ENCODE data around the gene PER1. TPM values are rescaled to one million over a fixed set of nuclear protein-coding genes. Genes with fewer than 3 reads are reported as not detected.

The PER1 gene
- total and polyA plus RNA-seq, 9 of the 15 experiments (the other 6 are each of a cell fraction or from before 2014, with no cell fraction given), result 0.13 to 26.0 (median 3.4) TPM

DNA sequence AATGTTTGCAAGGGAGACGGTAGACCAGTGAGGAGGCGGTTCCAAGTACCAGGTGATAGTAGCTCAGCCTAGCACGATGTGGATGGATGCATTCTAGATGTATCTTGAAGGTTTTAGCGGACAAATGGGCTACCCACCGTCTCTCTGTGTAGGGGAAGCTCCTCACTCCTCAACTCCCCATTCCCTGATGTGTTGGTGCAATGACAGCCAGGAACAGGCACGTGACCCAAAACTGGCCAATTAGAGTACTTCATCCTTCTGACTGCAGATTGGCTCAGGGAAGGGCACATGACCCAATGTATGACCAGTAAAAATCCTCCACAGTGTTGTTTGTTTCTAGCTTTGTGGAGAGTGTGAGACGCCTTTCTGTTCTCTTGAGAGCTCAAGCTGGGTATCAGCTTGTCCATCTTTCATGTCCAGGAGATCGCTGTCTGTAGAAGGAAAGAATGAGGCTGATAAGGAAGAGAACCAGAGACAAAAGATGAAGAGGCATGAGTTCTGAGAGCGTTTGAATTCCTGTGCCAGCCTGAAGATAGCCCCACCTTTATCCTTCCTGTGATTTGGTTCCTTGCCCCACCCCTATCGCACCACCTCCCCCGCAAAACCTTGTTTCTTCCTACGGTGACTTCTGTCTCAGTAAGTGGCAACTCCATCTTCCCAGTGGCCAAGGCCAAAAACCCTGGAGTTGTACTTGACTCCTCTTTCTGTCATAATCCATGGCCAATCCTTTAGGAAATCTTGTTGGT is 40.0 kb upstream of the PER1 start (continued):
- no peak for TF ChIP-seq SAFB (IDR thresholded peaks at IDR 0.05; ENCODE audit: borderline replicate concordance, low read depth, low read length)
- no peak for TF ChIP-seq KLF6 (CRISPR knock-in tag; IDR thresholded peaks at IDR 0.05; ENCODE audit: borderline replicate concordance)
- TF ChIP-seq CCAR2 (IDR thresholded peaks at IDR 0.05; ENCODE audit: low read depth, low read length), result no peak
- TF ChIP-seq, protein P1, sequence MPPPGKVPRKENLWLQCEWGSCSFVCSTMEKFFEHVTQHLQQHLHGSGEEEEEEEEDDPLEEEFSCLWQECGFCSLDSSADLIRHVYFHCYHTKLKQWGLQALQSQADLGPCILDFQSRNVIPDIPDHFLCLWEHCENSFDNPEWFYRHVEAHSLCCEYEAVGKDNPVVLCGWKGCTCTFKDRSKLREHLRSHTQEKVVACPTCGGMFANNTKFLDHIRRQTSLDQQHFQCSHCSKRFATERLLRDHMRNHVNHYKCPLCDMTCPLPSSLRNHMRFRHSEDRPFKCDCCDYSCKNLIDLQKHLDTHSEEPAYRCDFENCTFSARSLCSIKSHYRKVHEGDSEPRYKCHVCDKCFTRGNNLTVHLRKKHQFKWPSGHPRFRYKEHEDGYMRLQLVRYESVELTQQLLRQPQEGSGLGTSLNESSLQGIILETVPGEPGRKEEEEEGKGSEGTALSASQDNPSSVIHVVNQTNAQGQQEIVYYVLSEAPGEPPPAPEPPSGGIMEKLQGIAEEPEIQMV (tag; conservative IDR thresholded peaks at IDR 0.05; ENCODE audit: low read depth), result no peak
- TF ChIP-seq, protein P2, sequence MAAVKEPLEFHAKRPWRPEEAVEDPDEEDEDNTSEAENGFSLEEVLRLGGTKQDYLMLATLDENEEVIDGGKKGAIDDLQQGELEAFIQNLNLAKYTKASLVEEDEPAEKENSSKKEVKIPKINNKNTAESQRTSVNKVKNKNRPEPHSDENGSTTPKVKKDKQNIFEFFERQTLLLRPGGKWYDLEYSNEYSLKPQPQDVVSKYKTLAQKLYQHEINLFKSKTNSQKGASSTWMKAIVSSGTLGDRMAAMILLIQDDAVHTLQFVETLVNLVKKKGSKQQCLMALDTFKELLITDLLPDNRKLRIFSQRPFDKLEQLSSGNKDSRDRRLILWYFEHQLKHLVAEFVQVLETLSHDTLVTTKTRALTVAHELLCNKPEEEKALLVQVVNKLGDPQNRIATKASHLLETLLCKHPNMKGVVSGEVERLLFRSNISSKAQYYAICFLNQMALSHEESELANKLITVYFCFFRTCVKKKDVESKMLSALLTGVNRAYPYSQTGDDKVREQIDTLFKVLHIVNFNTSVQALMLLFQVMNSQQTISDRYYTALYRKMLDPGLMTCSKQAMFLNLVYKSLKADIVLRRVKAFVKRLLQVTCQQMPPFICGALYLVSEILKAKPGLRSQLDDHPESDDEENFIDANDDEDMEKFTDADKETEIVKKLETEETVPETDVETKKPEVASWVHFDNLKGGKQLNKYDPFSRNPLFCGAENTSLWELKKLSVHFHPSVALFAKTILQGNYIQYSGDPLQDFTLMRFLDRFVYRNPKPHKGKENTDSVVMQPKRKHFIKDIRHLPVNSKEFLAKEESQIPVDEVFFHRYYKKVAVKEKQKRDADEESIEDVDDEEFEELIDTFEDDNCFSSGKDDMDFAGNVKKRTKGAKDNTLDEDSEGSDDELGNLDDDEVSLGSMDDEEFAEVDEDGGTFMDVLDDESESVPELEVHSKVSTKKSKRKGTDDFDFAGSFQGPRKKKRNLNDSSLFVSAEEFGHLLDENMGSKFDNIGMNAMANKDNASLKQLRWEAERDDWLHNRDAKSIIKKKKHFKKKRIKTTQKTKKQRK (IDR thresholded peaks at IDR 0.05; ENCODE audit: borderline replicate concordance, low read depth, low read length), result no peak
- TF ChIP-seq ZNF584 (CRISPR knock-in tag; IDR thresholded peaks at IDR 0.05; ENCODE audit: low read depth), result no peak
- TF ChIP-seq, protein P3, sequence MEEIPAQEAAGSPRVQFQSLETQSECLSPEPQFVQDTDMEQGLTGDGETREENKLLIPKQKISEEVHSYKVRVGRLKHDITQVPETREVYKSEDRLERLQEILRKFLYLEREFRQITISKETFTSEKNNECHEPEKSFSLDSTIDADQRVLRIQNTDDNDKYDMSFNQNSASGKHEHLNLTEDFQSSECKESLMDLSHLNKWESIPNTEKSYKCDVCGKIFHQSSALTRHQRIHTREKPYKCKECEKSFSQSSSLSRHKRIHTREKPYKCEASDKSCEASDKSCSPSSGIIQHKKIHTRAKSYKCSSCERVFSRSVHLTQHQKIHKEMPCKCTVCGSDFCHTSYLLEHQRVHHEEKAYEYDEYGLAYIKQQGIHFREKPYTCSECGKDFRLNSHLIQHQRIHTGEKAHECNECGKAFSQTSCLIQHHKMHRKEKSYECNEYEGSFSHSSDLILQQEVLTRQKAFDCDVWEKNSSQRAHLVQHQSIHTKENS (CRISPR knock-in tag; IDR thresholded peaks at IDR 0.05), result no peak
- TF ChIP-seq, protein P4, sequence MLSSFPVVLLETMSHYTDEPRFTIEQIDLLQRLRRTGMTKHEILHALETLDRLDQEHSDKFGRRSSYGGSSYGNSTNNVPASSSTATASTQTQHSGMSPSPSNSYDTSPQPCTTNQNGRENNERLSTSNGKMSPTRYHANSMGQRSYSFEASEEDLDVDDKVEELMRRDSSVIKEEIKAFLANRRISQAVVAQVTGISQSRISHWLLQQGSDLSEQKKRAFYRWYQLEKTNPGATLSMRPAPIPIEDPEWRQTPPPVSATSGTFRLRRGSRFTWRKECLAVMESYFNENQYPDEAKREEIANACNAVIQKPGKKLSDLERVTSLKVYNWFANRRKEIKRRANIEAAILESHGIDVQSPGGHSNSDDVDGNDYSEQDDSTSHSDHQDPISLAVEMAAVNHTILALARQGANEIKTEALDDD (IDR thresholded peaks at IDR 0.05), result no peak
- TF ChIP-seq RBM22 (IDR thresholded peaks at IDR 0.05; ENCODE audit: low read depth, low read length, poor library complexity, severe bottlenecking), result no peak
- TF ChIP-seq, protein P5, sequence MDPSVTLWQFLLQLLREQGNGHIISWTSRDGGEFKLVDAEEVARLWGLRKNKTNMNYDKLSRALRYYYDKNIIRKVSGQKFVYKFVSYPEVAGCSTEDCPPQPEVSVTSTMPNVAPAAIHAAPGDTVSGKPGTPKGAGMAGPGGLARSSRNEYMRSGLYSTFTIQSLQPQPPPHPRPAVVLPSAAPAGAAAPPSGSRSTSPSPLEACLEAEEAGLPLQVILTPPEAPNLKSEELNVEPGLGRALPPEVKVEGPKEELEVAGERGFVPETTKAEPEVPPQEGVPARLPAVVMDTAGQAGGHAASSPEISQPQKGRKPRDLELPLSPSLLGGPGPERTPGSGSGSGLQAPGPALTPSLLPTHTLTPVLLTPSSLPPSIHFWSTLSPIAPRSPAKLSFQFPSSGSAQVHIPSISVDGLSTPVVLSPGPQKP (CRISPR knock-in tag; IDR thresholded peaks at IDR 0.05), result no peak
- no peak for TF ChIP-seq MTA1 (IDR thresholded peaks at IDR 0.05; ENCODE audit: borderline replicate concordance)
- no peak for TF ChIP-seq CBX2 (IDR thresholded peaks at IDR 0.05; ENCODE audit: insufficient read depth, low read length, poor library complexity, severe bottlenecking)
- no peak for TF ChIP-seq HNRNPK (IDR thresholded peaks at IDR 0.05; ENCODE audit: low read depth, low read length, poor library complexity, severe bottlenecking)
- TF ChIP-seq, protein P6, sequence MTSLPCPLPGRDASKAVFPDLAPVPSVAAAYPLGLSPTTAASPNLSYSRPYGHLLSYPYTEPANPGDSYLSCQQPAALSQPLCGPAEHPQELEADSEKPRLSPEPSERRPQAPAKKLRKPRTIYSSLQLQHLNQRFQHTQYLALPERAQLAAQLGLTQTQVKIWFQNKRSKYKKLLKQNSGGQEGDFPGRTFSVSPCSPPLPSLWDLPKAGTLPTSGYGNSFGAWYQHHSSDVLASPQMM (CRISPR knock-in tag; IDR thresholded peaks at IDR 0.05), result no peak
- TF ChIP-seq, protein P7, sequence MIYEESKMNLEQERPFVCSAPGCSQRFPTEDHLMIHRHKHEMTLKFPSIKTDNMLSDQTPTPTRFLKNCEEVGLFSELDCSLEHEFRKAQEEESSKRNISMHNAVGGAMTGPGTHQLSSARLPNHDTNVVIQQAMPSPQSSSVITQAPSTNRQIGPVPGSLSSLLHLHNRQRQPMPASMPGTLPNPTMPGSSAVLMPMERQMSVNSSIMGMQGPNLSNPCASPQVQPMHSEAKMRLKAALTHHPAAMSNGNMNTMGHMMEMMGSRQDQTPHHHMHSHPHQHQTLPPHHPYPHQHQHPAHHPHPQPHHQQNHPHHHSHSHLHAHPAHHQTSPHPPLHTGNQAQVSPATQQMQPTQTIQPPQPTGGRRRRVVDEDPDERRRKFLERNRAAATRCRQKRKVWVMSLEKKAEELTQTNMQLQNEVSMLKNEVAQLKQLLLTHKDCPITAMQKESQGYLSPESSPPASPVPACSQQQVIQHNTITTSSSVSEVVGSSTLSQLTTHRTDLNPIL (CRISPR knock-in tag; IDR thresholded peaks at IDR 0.05), result no peak

All from K562 (cell line).